ENCODE results near the gene CLDN1.

DNA sequence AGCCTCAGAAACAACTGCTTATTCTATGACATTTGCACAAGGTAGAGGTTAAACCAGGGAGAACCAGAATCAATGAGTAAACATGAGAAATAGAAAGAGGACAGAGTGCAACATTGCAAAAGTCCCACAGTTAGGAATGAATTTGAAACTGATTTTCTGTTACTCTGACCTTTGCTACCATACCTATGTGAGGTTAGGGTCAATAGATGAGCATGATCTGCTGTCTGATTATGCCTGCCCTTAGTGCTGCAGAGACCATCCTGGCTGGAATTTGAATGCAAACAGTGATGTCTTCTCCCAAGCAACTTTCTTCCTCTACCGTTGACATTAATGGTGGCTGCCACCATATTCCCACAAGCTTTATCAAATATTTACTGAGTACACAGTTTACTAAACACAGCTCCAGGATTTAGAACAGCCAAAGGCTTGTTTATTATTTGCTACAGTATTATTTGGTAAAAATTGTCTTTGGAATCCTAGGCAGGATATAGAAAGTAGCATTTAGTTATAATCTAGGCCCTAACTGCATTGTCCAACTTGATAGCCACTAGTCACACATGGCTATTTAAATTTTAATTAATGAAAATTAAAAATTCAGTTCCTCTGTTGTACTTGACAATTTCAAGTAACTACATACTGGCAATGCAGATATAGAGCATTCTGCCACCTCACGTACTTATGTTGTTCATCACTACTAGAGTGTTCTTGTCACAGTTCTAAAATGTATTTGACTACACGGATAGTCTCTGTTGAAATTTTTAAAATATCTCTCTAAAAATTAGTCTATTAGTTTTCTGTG is 8.9 kb upstream of the CLDN1 start:
- TF ChIP-seq, protein P1, sequence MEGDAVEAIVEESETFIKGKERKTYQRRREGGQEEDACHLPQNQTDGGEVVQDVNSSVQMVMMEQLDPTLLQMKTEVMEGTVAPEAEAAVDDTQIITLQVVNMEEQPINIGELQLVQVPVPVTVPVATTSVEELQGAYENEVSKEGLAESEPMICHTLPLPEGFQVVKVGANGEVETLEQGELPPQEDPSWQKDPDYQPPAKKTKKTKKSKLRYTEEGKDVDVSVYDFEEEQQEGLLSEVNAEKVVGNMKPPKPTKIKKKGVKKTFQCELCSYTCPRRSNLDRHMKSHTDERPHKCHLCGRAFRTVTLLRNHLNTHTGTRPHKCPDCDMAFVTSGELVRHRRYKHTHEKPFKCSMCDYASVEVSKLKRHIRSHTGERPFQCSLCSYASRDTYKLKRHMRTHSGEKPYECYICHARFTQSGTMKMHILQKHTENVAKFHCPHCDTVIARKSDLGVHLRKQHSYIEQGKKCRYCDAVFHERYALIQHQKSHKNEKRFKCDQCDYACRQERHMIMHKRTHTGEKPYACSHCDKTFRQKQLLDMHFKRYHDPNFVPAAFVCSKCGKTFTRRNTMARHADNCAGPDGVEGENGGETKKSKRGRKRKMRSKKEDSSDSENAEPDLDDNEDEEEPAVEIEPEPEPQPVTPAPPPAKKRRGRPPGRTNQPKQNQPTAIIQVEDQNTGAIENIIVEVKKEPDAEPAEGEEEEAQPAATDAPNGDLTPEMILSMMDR (IDR thresholded peaks at IDR 0.05) = no peak
- TF ChIP-seq EZH2 (IDR thresholded peaks at IDR 0.05; ENCODE audit: borderline replicate concordance, insufficient read depth, low read depth, low read length, poor library complexity, severe bottlenecking) = no peak
